Measurements from ENCODE around the gene EPOP.

EPOP gene

DNA sequence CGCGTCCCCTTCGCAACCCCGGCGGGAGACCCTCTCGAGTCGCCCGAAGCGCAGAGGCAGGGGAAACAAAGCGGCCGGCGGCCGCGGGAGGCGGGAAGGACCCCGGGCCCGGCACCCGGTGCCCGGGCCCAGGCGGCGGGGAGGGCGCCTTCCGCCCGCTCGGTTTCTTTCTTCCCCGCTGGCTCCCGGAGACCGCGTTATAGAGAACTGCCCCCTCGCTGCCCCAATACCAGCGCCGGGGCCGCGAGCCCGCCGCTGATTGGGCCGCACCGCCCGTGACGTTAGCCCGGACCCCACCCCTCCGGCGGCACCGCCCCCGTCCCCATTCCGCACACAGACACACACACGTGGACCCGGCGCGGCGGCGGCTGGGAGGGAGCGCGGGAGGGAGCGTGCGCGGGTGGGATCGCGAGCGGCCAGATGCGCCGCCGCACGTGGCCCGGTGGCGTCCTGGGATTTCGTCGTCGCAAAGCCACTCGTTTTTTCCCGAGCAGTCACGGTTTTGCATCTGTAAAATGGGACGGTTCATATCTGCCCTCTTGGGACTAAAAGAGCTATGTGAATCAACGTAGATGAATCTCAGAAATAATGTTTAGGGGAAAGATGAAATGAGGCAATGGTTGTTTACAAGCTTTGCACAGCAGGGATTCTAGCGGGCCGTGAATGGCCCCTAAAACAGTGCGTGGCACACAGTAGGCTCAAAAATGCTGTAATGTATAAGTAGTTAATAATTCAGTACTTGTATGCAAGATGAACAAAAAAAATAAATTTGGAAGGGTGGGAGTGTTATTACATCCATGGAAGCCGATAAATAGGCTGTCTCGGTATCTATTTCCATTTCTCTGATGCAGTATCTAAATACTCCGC is at the start of gene EPOP:
TSS of gene EPOP (minus strand) at position 209 of the 867 bp plus-strand sequence. CDS start 462 bp downstream, outside the sequence.
- peak; percentile 76 to 95 for DNase-seq

DNA sequence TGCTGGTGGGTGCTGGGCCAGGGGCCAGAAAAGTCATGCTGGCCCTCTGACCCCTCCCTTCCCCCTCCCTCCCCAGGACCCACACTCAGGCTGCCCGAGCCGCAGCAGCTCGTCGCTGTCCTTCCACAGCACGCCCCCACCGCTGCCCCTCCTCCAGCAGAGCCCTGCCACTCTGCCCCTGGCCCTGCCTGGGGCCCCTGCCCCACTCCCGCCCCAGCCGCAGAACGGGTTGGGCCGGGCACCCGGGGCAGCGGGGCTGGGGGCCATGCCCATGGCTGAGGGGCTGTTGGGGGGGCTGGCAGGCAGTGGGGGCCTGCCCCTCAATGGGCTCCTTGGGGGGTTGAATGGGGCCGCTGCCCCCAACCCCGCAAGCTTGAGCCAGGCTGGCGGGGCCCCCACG is 47.0 kb upstream of the EPOP start:
- no peak for DNase-seq

GRCh38 chr17:38720941-38721340 is 46.2 kb upstream of the EPOP start:
- DNase-seq, result no peak

DNA sequence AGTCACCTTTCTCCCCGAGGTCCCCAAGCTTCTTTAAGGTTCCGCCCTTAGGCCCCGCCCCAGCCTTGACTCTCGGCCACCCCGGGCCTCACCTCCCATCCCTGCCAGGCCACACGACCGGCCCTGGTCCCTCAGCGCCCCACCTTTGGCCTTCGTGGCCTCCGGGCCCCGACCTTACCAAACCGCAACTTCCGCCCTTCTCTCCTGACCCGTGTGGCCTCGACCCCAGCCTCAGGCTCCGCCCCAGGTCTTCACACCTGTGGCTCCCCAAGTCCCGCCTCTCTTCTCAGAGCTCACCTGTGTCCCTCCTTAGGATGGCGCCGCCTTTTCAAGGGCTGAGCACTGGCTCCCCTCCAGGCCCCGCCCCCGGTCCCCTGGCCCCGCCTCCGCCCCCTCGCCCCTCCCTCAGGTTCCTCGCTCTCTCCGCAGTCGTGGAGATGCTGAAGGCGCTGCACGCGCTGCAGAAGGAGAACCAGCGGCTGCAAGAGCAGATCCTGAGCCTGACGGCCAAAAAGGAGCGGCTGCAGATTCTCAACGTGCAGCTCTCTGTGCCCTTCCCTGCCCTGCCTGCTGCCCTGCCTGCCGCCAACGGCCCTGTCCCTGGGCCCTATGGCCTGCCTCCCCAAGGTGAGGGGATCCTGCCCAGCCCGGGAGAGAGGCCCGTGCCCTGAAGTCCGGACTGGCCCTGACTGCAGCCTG is 45.3 kb upstream of the EPOP start:
- DNase-seq, result no peak

GRCh38 chr17:38719289-38719942 is 44.7 kb upstream of the EPOP start:
- no peak for DNase-seq

DNA sequence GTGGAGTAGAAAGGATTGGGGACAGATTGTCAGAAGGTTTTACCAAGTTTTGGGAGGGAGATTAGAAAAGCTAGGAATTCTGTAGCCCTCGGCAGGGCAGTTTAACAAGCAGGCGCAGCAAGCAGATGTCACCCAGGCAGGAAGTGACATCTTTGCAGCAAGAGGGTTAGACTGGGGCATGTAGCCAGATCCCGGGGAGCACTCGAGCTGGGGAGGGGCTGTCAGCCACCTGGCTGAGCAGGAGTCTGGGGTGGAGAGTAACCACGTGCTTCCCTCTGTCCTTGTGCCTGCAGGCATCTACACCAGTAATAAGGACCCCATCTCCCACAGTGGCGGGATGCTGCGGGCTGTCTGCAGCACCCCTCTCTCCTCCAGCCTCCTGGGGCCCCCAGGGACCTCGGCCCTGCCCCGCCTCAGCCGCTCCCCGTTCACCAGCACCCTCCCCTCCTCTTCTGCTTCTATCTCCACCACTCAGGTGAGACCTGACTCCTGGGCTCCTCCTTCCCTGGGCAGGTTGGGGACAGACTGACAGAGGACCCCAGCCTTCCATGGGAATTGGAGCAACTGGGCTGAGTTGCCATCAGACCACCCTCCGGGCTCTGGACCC is 42.5 kb upstream of the EPOP start:
- DNase-seq, result no peak

DNA sequence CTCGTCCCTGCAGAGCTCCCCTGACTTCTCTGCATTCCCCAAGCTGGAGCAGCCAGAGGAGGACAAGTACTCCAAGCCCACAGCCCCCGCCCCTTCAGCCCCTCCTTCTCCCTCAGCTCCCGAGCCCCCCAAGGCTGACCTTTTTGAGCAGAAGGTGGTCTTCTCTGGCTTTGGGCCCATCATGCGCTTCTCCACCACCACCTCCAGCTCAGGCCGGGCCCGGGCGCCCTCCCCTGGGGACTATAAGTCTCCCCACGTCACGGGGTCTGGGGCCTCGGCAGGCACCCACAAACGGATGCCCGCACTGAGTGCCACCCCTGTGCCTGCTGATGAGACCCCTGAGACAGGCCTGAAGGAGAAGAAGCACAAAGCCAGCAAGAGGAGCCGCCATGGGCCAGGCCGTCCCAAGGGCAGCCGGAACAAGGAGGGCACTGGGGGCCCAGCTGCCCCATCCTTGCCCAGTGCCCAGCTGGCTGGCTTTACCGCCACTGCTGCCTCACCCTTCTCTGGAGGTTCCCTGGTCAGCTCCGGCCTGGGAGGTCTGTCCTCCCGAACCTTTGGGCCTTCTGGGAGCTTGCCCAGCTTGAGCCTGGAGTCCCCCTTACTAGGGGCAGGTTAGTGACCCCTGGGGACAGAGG is 41.7 kb upstream of the EPOP start:
- DNase-seq, result no peak

GRCh38 chr17:38715216-38715943 is 40.6 kb upstream of the EPOP start:
- no peak for DNase-seq

DNA sequence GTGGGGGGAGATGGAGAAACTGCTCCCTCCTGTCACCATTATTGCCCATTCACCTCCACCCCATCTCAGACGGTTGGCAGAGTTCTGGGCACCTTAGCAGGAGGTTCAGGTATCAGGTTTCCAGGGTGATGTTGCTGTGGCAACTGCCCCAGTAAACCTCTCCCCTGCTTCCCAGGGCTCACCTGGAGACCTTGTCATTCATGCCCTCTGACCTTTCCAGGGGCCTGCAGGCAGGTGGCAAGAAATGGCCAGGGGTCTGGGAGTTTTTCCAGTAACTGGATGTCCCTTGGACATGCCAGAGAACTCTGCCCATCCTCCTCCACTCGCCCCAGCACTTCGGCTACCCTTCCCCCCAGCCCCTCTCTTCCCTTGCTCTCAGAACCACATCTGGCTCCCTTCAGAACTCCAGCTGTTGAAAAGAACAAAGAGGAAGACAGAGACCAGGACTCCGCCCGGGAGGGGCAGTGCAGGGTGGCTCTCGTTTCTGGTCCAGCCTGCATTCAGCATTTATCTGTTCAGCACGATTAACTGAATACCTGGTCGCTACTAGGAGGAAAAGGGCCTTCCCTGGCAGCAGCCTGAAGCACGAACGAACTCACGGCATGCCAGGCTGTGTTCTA is 38.8 kb upstream of the EPOP start:
- no peak for DNase-seq

DNA sequence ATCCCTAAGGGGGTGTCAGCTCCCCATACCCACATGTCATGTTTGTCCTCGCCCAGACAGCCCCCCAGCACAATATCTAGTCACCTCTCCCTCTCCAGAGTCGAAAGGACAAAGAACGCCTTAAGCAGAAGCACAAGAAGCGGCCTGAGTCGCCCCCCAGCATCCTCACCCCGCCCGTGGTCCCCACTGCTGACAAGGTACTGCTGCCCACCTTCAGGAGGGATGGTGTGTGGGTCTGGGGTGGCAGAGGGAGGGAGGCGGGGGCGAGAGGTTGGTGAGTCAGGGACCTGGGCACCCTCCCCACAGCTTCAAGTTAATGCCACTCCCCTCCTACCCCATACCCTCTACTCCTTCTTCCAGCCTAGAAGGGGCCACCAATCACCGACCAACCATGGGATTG is 37.8 kb upstream of the EPOP start:
- no peak for DNase-seq

GRCh38 chr17:38711792-38712571 is 37.2 kb upstream of the EPOP start:
- no peak for DNase-seq

GRCh38 chr17:38710985-38711384 is 36.2 kb upstream of the EPOP start:
- no peak for DNase-seq

DNA sequence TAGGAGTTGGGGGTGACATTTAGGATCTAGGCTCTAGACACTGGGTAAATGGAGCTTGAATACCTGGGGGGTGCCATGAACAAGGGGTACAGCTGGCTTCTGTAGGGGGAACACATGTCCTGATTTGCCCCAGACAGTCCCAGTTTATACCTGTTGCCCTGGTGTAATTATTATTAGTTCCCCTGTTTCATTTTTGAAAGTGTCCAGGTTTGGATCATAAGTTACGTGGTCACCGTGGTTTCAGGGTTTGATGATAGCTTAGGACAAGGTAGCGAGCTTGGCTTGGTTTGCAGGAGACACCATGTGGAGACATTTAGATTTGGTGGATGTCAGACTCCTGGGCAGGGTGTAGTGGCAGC is 35.8 kb upstream of the EPOP start:
- DNase-seq, result no peak

DNA sequence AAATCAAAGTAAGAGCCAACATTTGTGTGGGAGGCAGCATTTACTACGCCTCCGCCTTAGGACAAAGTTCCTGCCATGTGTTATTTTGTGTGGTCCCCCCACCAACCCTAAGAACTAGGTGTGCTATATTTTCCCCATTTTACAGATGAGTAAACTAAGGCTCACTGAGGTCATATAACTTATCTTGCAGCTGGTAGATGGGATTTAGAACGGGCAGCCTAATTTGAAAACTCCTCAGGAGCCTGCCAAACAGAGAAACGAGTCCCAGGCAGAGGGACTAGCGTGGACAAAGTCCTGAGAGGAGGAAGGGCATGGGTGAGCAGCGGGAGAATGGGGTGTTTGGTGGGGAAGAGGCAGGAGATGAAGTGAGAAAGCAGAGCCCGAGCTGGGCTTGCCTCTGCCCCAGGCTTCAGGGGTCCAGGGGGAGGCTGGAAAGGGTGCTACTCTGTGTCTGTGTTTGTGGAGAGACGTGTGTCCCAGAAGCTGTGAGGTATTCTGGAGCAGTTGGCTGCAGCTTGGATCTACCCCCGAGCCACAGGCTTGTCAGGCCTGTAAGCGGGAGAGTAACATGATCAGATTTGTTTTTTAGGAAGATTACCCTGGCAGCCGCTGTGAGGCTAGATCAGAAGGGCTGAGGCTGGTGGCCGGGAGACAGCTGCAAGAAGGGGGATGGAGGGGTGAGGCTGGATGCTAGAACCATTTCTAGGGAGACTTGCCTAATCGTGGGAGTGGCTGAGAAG is 35.3 kb upstream of the EPOP start:
- no peak for DNase-seq

DNA sequence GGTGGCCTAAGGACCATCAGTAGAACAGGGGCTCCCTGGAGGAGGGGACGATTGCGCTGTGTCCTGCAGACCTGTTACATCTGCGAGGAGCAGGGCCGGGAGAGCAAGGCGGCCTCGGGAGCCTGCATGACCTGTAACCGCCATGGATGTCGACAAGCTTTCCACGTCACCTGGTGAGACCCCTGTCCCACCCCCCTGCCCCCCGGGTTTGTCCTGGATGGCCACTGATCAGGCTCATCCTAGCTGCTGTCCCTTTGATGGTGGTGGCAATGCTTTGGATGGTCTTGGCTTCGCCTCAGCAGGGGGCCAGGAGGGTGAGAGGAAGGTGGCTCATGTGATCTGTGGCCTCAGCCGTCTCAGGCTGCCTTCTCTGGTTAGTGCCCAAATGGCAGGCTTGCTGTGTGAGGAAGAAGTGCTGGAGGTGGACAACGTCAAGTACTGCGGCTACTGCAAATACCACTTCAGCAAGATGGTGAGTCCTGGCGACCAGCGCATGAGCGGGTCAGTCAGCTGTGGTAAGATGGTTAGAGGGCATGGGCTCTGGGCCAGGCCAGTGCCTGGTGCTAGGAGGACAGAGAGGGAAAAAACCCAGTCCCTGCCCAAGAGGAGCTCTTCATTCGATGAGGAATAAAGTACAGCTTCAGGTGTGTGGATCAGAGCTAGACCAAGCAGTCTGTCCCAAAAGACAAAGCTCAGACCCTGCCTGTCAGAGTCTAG is 34.5 kb upstream of the EPOP start:
- no peak for DNase-seq

DNA sequence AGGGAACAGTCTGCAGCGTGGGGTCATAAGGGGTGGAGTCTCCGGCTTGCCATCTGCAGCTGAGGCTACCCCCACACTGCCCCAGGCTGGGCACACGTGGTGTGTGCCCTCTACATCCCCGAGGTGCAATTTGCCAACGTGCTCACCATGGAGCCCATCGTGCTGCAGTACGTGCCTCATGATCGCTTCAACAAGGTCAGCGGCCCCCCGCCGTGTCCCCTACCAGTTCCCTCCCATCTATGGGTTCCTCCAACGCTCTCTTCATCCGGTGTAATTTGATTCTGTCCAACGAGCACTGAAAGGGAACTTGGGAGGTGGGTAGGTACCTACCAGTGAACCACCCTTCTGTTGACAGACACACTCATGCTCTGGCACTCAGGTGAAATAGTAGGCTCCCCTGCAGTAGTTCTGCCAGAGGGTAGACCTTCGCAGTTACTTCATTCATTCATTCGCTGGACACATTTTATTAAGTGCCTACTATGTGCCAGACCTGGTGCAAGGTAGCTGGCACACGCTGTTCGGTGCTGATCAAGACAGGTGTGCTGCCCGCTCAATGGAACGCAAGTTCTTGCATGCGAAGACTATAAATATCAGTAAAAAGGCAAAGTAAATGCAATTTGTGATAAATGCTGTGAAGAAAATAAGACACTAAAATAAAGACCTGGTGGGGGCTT is 33.1 kb upstream of the EPOP start:
- no peak for DNase-seq

GRCh38 chr17:38706505-38707216 is 31.9 kb upstream of the EPOP start:
- no peak for DNase-seq
